OCI-LY3 (cell line): ENCODE measurements around the gene PPP2R2C.

Experiments
- H2AFZ ChIP-seq: fragments of 200-600, 300-600 bp; shearing (Covaris generic); 2 replicates; pipeline ENCODE4 v1.6.0; 2014; ENCODE audit warnings: antibody characterized with exemption, low read depth, low read length
- H3K27ac ChIP-seq: fragments of 200-600, 300-600 bp; sonication (generic); 2 replicates; pipeline ENCODE4 v1.5.1; 2014; ENCODE audit warnings: mild to moderate bottlenecking, low read length, moderate library complexity, mixed read lengths
- H3K27me3 ChIP-seq: fragments of 200-600, 300-600 bp; sonication (generic); 2 replicates; pipeline ENCODE4 v1.6.1; 2014; ENCODE audit warnings: low read depth, low read length, mixed read lengths
- H3K36me3 ChIP-seq: fragments of 200-600, 300-600 bp; sonication (generic); replicated peaks from 2 replicates; pipeline ENCODE3; 2014; ENCODE audit warnings: low read depth, low read length, mixed read lengths
- H3K4me1 ChIP-seq: fragments of 300-600, 200-600 bp; sonication (generic); 2 replicates; pipeline ENCODE4 v1.6.1; 2014; ENCODE audit warnings: low read length, mixed read lengths
- H3K4me2 ChIP-seq: fragments of 200-600, 300-600 bp; sonication (generic); 2 replicates; pipeline ENCODE4 v1.6.1; 2014; ENCODE audit warnings: low read length, mixed read lengths
- H3K4me3 ChIP-seq: fragments of 300-600, 200-600 bp; sonication (generic); 2 replicates; pipeline ENCODE4 v1.5.1; 2014; ENCODE audit warnings: antibody characterized with exemption, mild to moderate bottlenecking, low read length, moderate library complexity
- H3K79me2 ChIP-seq: fragments of 300-600, 200-600 bp; shearing (Covaris generic); 2 replicates; pipeline ENCODE4 v1.6.1; 2014; ENCODE audit warnings: mild to moderate bottlenecking, low read length, mixed read lengths
- H3K9ac ChIP-seq: fragments of 300-600, 200-600 bp; shearing (Covaris generic); 2 replicates; pipeline ENCODE4 v1.6.0; 2014; ENCODE audit warnings: mild to moderate bottlenecking, low read length, moderate library complexity
- H3K9me3 ChIP-seq: fragments of 200-600, 300-600 bp; shearing (Covaris generic); 2 replicates; pipeline ENCODE4 v1.6.1; 2014; ENCODE audit warnings: low read length, mixed read lengths; ENCODE audit not compliant: insufficient read depth
- H4K20me1 ChIP-seq: fragments of 200-600, 300-600 bp; sonication (generic); 2 replicates; pipeline ENCODE4 v1.6.1; 2016; ENCODE audit warnings: low read length, mixed read lengths; ENCODE audit not compliant: insufficient read depth
- EZH2phosphoT487 ChIP-seq: fragments of 200-600 bp; shearing (Covaris generic); IDR thresholded peaks from 2 replicates; pipeline ENCODE4 v1.6.1; 2018; ENCODE audit warnings: antibody characterized with exemption, mixed run types, low read depth
- TF ChIP-seq, protein P1 (sequence below): fragments of 200-600, 300-600 bp; sonication (generic); IDR thresholded peaks from 2 replicates; pipeline ENCODE4 v1.5.1; 2014; ENCODE audit warnings: antibody characterized with exemption, low read length, low read depth

Gene PPP2R2C

DNA sequence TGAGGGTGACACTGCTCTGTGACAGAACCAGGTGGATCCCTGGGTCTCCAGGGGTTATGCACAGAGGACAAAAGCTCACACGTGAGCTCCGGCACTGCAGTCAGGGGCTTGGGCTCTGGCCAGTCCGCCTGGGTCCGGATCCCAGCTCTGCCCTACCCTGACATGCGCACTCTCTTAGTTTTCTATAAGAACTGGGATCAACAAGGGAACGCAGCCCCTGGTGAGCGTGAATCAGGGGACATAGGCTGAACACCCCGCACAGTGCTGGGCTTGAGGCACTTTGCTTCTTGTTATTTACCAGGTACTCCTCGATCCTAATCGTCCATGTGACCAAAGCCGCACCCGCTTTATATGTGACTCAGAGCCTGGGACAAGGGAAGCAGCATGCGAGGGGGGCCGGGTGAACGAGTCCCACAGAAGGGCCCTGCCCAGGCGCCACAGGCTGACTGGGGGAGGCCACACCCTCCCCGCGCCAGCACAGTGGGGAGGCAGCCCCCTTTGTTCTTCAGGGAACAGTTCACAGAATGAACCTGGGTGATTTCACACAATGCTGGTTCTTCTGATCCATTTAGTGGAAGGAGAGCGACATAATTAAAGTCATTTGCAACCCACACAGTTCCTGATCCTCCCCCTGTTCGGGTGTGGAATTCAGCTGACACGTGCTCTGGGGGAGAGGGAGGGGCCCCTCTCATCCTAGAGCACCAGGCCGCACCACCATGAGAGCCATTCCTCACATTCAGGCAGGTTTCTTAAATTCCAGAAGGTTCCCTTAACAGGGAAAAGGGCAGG, 147.2 kb downstream of the PPP2R2C start:
- TF ChIP-seq, protein P1, sequence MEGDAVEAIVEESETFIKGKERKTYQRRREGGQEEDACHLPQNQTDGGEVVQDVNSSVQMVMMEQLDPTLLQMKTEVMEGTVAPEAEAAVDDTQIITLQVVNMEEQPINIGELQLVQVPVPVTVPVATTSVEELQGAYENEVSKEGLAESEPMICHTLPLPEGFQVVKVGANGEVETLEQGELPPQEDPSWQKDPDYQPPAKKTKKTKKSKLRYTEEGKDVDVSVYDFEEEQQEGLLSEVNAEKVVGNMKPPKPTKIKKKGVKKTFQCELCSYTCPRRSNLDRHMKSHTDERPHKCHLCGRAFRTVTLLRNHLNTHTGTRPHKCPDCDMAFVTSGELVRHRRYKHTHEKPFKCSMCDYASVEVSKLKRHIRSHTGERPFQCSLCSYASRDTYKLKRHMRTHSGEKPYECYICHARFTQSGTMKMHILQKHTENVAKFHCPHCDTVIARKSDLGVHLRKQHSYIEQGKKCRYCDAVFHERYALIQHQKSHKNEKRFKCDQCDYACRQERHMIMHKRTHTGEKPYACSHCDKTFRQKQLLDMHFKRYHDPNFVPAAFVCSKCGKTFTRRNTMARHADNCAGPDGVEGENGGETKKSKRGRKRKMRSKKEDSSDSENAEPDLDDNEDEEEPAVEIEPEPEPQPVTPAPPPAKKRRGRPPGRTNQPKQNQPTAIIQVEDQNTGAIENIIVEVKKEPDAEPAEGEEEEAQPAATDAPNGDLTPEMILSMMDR: no peak
- H3K4me2 ChIP-seq: no peak overlapping the region
- no peaks in the 10 kb centered on the region for H3K79me2 ChIP-seq
- no peaks in the 10 kb centered on the region for H3K4me1 ChIP-seq
- no peak overlapping the region for H3K27ac ChIP-seq
- H3K4me3 ChIP-seq: no peak overlapping the region
- peaks cover 9% of the 10 kb centered on the region for H3K27me3 ChIP-seq
- H3K36me3 ChIP-seq: no peaks in the 10 kb centered on the region
- H3K9me3 ChIP-seq: no peaks in the 10 kb centered on the region
- H3K9ac ChIP-seq: no peak overlapping the region
- H4K20me1 ChIP-seq: no peaks in the 10 kb centered on the region
- no peak overlapping the region for H2AFZ ChIP-seq

DNA sequence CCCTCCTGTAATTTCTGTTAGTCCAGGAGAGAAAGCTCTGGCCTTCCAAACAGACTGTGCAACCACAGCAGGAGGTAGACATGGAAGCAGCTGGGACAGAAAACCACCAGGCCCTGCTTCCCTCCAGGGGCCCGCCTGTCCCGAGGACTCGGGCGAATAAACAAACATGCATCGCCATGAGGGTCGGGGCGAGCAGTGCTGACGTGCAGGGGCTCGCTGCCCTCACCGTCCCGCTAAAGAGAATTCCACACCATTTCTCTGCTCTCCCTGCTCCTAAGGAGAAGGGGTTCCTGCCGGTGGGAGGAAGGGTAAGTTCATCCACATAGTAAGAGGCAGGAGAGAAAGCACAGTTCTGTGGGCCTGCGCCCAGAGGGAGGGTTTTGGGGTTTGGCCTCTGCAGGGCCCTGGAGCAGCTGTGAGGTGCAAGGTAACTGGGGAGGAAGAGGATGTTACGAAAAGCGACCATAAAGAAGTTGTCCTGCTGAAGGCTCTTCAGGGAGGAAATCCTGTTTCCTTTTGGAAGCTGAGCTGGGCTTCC, 147.9 kb downstream of the PPP2R2C start:
- no peaks in the 10 kb centered on the region for H3K4me1 ChIP-seq
- no peak for TF ChIP-seq EZH2phosphoT487
- TF ChIP-seq, protein P1: no peak

DNA sequence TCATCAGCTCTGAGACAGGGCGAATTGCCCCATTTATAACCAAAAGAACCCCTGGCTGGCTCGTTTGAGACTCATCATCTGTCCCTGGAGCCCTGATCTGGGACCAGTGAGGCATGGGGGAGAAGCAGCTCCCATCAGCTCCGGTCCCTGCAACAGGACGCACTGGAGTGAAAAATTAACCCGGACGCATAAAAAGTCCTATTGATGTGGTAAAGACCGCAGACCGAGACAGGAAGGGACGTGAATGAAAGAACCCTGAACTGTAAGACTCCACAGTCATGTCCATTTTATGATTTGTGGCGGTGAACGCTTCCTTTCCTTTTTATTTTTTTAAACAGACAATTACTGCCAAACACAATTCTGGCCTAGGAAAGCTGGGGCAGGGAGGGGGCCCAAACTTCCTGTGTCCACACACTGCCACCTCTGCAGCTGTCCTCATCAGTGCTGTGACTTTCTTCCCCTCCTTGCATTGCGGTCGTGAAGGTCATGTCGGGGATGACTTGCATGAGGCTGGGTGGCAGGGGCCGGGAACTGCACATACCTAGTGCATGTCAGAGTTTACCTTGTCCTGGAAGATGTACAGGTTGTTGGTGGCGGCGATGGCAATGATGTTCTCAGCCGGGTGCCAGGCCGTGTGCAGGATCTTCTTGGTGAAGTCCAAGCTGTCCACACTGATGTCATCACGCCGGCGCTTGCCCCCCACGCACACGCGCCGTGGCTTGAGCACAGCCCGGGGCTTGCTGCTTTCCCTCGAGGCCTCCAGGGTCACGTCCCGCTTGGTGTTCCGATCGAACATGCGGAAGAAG, 149.4 kb downstream of the PPP2R2C start:
- Histone ChIP-seq H3K36me3 (no peaks in the 10 kb centered on the region), H3K4me2 (no peak overlapping the region), H3K4me1 (no peaks in the 10 kb centered on the region), H3K27ac (no peak overlapping the region), H2AFZ (no peak overlapping the region), H3K4me3 (no peak overlapping the region), H3K79me2 (no peaks in the 10 kb centered on the region), H3K9me3 (no peaks in the 10 kb centered on the region), H3K9ac (no peak overlapping the region), H4K20me1 (no peaks in the 10 kb centered on the region), H3K27me3 (peaks cover 8% of the 10 kb centered on the region; the same call in 1 of the 2 replicates)
- no peak for TF ChIP-seq EZH2phosphoT487
- TF ChIP-seq, protein P1: no peak

More for the DNA sequence above, 147.9 kb downstream of the PPP2R2C start:
- Histone ChIP-seq H3K79me2 (no peaks in the 10 kb centered on the region), H3K27ac (no peak overlapping the region), H3K4me3 (no peak overlapping the region), H3K4me2 (no peak overlapping the region), H4K20me1 (no peaks in the 10 kb centered on the region), H3K36me3 (no peaks in the 10 kb centered on the region), H3K9me3 (no peaks in the 10 kb centered on the region), H3K9ac (no peak overlapping the region), H3K27me3 (peaks cover 10% of the 10 kb centered on the region), H2AFZ (no peak overlapping the region)
